Mesothelial cell of epicardium (in vitro differentiated cells): ENCODE measurements around the gene STXBP1. TPM values are rescaled to one million over a fixed set of nuclear protein-coding genes. Genes with fewer than 3 reads are reported as not detected.

Source experiments
- DNase-seq, 2 experiments: peaks; one replicate each; pipeline ENCODE4 v3.0.0; 2021; ENCODE audit warnings: low spot score in 2 of 2; ENCODE audit not compliant: unreplicated experiment in 2 of 2
- H3K27ac Mint-ChIP-seq: 2 replicates; pipeline ENCODE4 v1.8.0; 2021; ENCODE audit warnings: mixed read lengths
- H3K27me3 Mint-ChIP-seq: 2 replicates; pipeline ENCODE4 v1.8.0; 2021; ENCODE audit warnings: low read depth, mixed read lengths
- H3K36me3 Mint-ChIP-seq: 2 replicates; pipeline ENCODE4 v1.8.0; 2021; ENCODE audit warnings: mixed read lengths
- H3K4me1 Mint-ChIP-seq: 2 replicates; pipeline ENCODE4 v1.8.0; 2021; ENCODE audit warnings: mixed read lengths
- H3K4me3 Mint-ChIP-seq: 2 replicates; pipeline ENCODE4 v1.8.0; 2021; ENCODE audit warnings: mild to moderate bottlenecking, moderate library complexity, mixed read lengths
- H3K9me3 Mint-ChIP-seq: 2 replicates; pipeline ENCODE4 v1.8.0; 2021; ENCODE audit warnings: mixed read lengths
- total RNA-seq: library from RNA; stranded (reverse); gene quantifications from 3 replicates; pipeline ENCODE4 v1.2.1, GENCODE V29; 2021
- TF ChIP-seq, protein P1 (sequence below): fragments of 200-600 bp; sonication (generic); IDR thresholded peaks from one replicate; pipeline ENCODE4 v1.5.0; 2021; ENCODE audit warnings: antibody characterized with exemption; ENCODE audit not compliant: unreplicated experiment

STXBP1 gene
- total RNA-seq, 1 donor from 2014 or later = 105 TPM

DNA sequence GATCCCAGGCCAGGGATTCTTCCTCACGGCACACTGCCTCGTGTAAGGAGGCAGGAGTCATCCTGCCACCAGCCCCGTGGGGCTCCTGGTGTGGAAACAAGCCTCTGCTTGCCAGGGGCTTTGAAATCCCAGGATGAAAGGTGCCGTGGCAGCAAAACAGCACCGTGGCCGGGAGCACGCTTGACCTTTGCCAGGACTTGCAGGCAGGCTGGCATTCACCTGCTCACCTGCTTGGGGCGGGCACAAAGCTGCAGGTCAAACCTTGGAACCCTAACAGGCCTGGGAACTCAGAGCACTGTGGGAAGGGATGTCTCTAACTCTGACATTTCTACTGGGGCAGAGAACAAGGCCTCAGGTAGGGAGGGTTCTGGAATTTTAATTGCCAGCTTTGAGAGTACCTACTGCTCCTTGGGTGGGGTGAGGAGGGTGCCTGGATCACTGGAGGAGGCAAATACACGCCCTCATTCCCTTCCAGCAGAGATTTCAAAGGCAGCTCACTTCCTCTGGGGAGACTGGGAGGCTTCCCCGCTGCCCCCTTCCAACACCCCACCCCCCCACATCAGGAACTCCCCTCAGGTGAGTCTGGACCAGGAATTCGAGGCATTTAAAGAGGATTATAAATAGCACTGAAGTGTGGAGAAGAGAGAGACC is 45.6 kb upstream of the STXBP1 start:
- Mint-ChIP-seq H3K27ac (peak overlapping the region; percentile 81), H3K4me3 (peak overlapping the region; percentile 71), H3K4me1 (peaks cover 47% of the 10 kb centered on the region), H3K36me3 (peaks cover 5% of the 10 kb centered on the region), H3K27me3 (no peaks in the 10 kb centered on the region), H3K9me3 (no peaks in the 10 kb centered on the region)
- no peak for DNase-seq
- TF ChIP-seq, protein P1, sequence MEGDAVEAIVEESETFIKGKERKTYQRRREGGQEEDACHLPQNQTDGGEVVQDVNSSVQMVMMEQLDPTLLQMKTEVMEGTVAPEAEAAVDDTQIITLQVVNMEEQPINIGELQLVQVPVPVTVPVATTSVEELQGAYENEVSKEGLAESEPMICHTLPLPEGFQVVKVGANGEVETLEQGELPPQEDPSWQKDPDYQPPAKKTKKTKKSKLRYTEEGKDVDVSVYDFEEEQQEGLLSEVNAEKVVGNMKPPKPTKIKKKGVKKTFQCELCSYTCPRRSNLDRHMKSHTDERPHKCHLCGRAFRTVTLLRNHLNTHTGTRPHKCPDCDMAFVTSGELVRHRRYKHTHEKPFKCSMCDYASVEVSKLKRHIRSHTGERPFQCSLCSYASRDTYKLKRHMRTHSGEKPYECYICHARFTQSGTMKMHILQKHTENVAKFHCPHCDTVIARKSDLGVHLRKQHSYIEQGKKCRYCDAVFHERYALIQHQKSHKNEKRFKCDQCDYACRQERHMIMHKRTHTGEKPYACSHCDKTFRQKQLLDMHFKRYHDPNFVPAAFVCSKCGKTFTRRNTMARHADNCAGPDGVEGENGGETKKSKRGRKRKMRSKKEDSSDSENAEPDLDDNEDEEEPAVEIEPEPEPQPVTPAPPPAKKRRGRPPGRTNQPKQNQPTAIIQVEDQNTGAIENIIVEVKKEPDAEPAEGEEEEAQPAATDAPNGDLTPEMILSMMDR = no peak

DNA sequence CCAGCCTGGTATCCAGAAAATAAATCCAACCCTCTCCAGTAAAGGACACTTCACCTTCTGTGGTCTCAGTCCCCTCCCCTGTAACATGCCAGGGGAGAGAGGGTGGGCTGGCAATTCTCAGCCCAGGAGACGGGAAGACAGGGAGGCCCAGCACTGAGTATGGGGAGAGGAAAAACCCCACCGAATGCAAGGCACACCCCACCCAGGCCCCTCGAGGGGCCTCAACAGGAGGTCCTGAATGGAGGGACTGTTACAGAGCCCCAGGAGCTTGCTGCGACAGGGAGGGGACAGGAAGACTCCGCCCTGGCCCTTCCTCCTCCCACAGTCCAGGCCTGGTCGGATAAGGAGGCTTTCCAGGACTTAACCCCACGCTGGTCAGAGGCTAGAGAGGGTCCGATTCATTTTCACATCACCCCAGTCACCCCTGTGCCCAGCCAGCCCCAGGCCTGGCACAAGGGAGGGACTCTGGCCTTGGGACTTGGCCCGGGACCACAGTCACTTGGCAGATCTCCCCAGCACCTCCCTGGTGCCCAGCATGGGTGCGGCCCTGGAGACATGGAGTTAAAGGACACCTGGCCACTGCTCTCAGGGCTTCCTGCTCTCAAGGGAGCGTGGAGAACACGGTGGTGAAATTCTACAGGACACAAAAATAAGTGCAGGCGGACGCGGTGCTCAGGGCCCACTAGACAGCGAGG is 44.9 kb upstream of the STXBP1 start:
- Mint-ChIP-seq H3K36me3 (peaks cover 5% of the 10 kb centered on the region), H3K4me3 (peak overlapping the region; percentile 71), H3K27ac (peak overlapping the region; percentile 81), H3K4me1 (peaks cover 42% of the 10 kb centered on the region), H3K9me3 (no peaks in the 10 kb centered on the region), H3K27me3 (no peaks in the 10 kb centered on the region)
- DNase-seq = no peak
- TF ChIP-seq, protein P1 = no peak

DNA sequence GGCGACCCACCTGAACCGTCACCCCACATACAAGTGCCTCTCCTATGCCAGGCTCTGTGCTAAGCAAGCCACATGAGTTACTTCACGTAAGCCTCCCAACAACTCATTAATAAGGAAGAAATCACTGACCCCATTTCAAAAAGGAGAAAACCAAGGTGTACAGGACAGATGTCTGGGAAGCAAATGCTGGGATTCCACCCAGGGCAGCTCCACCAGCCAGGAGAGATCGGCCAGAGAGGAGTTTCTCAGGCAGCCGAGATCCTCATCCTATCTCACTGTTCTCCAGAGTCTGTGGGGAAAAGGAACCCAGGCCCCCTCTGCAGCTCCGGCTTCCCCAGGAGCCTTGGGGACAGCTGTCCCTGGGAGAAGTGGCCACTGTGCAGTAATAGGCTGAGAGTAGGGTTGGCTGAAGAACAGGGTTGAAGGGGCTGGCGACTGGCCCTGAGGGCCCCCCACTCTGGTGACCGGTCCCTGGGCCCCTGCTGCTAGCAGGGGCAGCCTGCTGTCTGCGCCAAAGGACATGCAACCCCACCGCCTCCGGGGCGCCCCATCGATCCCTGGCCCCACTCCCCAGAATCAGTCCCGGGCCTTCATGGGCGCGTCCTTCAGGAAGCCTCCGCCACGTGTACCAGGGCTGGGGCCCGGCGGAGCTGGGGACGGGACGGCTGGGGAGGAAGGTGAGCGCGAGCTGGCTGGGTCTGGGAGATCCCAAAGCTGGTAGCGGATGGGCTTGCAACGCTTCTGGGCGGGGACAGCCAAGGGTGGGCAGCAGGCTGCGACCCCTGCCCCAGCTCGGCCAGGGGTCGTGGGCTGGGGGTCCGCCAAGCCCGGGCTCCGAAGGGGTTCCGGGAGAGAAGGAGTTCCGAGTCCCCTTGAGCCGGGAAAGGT is 44.1 kb upstream of the STXBP1 start:
- peak overlapping the region; percentile 71 for H3K4me3 Mint-ChIP-seq
- no peaks in the 10 kb centered on the region for H3K27me3 Mint-ChIP-seq
- H3K9me3 Mint-ChIP-seq = no peaks in the 10 kb centered on the region
- TF ChIP-seq, protein P1 = no peak
- peak overlapping the region; percentile 81 for H3K27ac Mint-ChIP-seq
- DNase-seq = peak in 1 of 2 experiments; percentile 60
- H3K4me1 Mint-ChIP-seq = peaks cover 41% of the 10 kb centered on the region
- peaks cover 2% of the 10 kb centered on the region for H3K36me3 Mint-ChIP-seq

DNA sequence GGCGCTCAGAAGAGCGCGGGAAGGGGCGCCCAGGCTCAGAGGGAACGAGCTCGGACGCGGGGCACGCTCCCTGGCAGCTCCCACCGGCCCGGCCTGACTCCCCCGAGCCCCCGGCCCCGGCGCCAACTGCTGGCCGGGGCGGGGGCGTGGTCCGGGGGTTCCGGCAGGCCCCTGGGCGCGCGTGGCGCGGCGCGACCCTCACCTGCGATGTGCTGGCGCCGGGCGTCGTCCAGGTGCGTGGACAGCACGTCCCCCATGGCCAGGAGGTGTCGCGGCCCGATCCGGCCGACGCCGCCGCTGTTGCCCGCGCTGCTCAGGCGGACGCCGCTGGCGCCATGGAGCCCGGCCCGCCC is 43.5 kb upstream of the STXBP1 start:
- DNase-seq = no peak
- Mint-ChIP-seq H3K4me1 (peaks cover 41% of the 10 kb centered on the region), H3K4me3 (peak overlapping the region; percentile 71), H3K9me3 (no peaks in the 10 kb centered on the region), H3K27me3 (no peaks in the 10 kb centered on the region), H3K27ac (no peak overlapping the region), H3K36me3 (no peaks in the 10 kb centered on the region)
- TF ChIP-seq, protein P1 = no peak

DNA sequence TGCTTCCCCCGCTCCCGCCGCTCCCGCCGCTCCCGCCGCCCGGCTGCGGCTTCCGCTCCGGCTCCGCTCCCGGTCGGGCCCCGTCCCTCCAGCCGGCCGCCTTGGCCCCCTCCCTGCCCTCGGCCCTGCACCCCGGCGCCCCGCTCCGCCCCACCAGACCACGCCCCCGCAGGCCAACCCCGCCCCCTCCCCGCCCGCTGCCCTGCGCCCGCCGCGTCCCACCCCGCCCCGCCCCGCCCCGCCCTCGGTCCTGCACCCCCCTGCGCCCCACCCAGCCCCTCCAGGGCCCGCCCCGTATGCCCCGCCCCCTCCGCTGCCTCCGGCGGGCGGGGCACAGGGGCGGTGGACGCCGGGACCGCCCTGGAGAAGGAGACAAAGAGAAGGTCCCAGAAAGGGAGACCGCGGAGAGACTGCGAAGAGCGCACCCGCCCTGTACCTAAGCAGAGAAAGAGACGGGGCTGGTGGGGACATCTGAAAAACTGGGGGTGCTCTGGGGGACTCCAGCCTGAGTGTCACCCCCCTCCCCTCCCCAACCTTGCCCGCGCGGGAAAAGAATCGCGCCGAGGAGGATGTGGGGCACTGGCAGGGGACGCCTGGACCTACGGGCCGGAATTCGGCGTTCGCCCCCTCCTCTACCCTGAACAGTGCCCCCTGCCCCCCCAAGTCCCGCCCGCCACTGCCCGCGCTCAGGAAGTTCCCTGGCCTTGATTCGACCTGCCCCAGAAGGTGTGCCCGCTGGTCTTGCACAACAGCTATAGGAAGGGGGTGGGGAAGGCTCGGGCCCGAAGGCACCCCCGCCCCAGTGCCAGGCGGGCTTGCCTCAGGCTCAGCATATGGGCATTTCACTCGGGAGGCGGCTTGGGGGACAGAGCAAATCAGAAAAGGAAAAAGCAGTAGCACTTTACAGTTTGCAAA is 42.8 kb upstream of the STXBP1 start:
- TF ChIP-seq, protein P1 = no peak
- Mint-ChIP-seq H3K4me1 (peaks cover 44% of the 10 kb centered on the region), H3K27ac (peak overlapping the region; percentile 94), H3K4me3 (peak overlapping the region; percentile 78), H3K9me3 (no peaks in the 10 kb centered on the region), H3K27me3 (no peaks in the 10 kb centered on the region), H3K36me3 (no peaks in the 10 kb centered on the region)
- DNase-seq = peak; percentile 77 to 79
